ENCODE measurements around the gene F7.
"Not testable (repeated sequence)": the region's sequence is repeated elsewhere in the genome, so short reads cannot be mapped to it uniquely, and the experiment has no call there.

Gene F7

DNA sequence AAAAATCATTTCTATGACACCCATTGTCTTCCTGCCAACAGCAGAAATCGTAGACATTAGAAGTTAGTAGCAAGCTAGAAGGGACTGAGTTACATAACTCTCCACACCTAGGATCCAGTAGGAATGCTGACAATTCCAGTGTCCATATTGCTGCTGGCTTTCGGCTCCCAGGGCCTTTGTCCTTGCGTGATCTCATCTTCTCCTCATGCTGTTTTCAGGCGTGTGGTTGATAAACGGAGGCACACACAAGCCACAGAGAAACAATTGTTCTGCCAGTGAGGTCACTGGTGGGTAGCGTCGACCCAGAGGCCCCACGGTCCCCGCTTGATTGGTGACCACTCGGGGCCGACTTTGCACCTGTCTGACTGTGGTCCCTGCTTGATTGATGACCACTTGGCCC lies 31.6 kb upstream of the F7 start:
- no peak for DNase-seq

DNA sequence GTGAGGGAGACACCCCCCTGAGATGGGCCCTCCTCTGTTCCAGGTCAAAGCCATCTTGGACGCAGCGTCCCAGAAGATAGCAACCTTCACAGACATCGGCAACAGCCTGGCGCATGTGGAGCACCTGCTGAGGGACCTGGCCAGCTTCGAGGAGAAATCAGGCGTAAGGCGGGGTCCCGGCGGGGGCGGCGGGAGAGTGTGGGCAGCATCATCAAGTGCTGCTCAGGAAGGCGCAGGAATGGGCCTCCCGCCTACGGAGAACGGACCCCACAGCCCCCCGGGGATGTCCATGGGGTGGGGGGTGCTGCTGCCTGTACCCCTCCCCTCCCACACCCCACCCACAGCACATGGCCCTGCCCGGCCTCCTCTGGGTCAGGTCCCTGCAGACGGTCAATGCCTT lies 31.2 kb upstream of the F7 start:
- no peak for DNase-seq

DNA sequence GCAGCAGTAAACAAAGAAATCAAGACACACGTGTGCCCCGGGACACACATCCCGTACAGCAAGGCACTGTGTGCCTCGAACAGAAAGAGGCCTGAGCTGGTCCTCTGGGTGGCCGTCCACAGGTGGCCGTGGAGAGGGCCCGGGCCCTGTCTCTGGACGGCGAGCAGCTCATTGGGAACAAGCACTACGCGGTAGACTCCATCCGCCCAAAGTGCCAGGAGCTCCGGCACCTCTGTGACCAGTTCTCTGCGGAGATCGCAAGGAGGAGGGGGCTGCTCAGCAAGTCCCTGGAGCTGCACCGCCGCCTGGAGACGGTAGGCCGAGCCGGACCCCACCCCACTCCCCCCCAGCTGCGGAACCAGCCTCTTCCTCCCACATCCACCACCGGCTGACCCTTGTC lies 30.7 kb upstream of the F7 start:
- no peak for DNase-seq

DNA sequence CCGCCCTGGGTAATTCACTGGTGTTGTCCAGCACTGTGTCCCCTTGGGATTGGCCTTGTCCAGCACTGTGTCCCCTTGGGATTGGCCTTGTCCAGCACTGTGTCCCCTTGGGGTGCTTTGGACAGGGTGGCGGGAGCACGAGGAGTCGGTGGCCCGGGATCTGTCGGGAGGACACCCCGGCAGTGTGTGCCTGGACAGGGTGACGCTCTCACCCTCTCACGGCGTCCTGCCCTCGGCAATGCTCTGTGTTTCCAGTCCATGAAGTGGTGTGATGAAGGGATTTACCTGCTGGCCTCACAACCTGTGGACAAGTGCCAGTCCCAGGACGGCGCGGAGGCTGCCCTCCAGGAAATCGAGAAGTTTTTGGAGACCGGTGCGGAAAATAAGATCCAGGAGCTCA lies 29.9 kb upstream of the F7 start:
- no peak for DNase-seq

DNA sequence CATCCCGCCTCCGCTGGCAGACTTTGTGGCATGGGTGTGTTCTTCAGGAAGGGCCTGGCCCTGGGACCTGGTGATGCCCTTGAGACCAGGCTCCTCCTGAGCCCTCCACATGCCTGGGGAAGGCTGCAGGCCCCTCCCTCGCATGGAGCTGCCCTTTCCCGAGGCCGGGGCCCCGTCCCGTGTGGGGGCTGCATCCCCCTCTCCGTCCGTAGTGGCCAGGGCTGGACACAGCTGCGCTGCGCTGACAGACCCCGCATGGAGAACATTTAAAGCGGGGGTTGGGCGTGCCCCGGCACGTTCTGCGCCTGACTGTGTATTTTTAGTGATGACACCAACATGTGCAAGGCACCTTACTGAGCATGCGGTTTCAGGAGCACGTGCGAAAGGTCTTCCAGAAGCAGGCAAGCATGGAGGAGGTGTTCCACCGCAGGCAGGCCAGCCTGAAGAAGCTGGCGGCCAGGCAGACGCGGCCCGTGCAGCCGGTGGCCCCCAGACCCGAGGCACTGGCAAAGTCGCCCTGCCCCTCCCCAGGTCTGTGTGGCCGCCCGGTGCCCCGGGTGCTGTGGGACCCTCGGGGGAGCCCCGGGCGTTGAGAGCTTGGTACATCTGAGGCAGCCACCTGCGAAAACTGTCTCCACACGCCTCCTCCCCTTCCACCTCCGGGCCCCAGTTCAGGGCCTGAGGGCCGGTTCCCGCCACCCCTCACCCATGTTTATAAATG lies 28.8 kb upstream of the F7 start:
- no peak for DNase-seq

DNA sequence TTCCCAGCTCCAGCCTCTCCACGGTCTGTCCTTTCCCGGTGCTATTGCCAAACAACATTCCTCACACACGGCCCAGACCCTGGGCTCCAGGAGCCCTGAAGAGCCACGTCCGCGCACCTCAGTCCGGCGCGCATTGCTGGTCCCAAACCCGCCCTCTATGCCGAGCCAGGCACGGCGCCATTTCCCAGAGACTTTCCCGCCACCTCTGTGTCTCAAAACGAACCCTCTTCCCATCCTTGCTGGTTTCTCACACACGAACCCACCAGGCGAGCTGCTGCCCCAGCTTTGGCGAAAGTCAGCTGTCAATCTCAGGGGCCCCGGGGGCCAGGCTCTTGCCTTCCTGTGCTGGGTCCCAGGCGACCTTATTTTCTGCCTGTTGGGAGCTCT lies 28.0 kb upstream of the F7 start:
- DNase-seq, result no peak

DNA sequence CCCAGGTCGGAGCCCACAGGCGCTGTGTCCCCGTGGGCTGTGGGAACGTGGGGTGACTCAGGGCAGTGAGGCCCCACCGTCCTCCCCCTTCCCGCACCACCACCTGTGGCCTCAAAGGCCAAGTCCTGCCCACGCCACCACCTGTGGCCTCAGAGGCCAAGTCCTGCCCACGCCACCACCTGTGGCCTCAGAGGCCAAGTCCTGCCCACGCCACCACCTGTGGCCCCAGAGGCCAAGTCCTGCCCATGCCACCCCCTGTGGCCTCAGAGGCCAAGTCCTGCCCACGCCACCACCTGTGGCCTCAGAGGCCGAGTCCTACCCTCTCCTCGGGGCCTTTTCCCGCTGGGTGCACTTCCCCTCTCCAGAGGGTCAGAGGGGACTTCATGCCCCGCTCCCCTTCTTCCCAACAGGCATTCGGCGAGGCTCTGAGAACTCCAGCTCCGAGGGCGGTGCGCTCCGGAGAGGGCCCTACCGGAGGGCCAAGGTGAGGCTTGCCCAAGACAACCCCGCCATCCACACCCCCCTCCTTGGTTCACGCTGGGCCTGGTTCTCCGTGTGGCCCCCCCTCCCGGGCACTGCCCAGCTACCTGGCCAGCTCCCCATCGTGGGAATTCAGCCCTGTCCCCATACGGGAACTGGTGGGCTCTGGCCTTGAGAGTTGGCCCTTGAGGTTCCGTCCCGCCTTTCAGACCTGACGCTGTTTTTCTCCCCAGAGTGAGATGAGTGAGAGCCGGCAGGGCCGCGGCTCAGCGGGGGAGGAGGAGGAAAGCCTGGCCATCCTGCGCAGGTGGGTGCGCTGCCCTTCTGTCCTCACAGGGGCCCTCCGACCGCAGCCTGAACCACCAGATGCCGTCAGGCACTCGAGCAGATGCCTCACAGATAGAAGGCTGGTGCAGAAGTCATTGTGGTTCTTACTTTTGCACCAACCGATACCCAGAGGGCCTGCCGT lies 27.4 kb upstream of the F7 start:
- DNase-seq, result no peak

DNA sequence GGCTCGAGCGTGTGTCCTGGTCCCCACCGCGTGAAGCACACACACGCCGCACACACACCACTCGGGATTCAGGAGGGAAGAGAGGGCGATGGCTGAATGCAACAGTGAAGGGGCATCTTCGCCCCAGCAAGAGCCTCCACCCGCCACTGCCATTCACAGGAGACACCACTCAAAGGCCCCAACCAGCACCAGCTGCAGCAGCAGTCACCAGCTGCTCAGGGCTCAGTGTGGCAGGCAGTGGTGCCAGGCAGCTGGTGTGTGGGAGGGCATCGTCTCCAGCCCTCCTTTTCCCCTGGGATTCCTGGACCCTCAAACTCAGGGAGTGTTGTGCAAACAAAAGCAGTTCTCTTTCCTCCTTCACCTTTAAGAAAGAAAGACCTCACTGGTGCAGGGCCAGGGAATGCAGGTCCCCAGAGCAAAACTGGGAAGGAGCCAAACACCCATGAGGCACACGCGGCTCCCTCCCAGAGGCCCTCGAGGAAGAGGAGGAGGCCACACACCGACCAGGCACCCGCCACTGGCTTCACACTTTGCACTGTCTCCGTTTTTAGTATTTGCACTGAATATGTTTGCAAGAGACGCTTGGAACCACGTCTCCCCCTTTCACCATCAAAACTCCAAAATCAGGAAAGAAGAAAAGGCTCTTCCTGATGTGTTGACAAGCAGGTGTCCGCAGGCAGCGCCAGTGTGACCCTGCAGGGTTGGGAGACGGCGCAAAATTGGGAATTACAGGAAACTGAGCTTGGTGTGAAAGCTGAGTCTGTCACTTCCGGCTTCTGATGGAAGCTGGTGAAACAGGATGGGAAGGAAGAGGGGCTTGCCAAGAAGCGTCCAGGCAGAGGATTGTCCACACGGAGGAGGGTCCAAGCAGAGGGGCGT lies 26.4 kb upstream of the F7 start:
- no peak for DNase-seq

DNA sequence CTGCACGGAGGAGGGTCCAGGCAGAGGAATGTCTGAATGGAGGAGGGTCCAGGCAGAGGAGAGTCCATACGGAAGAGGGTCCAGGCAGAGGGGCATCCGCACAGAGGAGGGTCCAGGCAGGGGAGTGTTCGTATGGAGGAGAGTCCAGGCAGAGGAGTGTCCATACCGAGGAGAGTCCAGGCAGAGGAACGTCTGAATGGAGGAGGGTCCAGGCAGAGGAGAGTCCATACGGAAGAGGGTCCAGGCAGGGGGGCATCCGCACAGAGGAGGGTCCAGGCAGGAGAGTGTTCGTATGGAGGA lies 25.9 kb upstream of the F7 start:
- not testable (repeated sequence) for DNase-seq

DNA sequence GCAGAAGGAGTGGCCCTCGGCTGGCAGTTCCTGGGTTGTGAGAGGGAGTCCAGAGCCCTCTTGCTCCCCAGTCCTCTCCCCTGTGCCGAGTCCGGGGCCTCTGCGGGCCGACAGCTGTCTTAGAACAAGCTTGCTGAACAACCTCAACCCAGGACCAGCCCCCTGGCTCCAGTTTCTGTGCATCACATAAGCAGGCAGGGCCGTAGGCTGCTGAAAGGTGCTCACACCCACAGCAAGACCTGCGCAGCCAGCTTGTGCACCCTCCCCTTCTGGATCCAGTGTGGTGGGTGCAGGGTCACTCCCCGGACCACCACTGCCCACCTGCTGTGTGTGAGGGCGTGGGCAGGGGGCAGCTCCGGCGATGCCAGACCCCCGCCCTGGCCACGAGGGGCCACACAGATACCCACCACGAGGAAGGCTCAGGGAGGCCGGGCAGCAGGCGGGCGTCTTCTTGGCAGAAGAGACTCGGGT lies 25.2 kb upstream of the F7 start:
- DNase-seq, result no peak

DNA sequence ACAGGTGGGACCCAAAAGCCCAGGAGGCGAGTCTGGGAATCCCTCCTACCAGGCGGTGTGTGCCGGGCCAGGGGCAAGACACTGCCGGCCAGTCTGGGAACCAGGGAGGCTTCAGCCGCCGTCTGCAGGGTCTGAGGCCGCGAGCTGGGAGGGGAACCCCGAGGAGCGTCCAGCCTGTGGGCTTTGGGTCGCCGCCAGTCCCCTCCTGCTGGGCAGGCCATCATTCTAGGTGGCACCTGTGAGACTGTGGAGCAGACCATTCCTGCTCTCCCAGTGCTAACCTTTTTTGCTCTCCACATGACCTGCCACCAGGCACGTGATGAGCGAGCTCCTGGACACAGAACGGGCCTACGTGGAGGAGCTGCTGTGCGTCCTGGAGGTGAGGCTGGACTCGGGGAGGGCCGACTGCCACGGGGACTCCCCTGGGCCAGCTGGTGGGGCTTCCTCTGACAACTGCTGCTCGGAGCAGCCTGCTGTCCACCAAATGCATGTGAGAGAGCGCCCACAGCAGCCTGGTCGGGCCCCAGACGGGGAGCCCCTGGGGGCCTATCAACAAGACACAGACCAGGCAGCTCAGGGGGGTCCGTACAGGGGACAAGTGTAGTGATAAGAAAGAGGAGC lies 24.6 kb upstream of the F7 start:
- no peak for DNase-seq

DNA sequence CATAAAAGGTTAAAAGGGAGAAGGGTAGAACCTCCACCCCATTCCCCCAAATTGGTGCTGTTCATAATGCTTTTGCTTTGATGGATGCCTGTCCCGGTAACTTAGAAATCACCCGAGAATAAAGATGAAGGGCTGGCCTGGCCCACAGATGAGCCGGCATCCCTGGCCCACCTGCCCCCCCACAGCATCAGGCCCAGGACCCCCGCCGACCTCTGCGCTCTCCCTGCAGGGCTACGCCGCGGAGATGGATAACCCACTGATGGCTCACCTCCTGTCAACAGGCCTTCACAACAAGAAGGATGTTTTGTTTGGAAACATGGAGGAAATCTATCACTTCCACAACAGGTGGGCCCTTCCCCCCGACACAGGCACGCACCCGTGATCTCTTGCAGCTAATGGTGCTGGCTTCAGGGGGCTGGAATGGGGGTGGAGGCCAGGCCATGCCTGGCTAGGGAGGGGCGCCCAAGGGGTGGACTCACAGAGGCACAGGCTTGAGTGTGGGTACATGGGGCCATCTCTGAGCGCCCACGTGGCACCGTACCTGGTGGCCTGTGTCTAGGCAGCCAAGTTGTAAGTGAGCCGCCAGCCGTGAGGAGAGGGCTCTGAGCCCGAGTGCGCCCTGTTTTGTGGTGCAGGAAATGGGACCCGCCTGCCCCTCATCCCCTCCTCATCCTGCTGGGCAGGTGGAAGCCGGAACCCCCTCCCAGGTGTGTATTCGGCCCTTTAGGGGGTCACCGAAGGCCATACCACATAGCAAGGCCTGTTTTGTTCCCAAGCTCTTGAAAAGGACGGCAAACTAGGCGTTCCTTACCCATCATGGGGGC lies 23.2 kb upstream of the F7 start:
- DNase-seq, result no peak

DNA sequence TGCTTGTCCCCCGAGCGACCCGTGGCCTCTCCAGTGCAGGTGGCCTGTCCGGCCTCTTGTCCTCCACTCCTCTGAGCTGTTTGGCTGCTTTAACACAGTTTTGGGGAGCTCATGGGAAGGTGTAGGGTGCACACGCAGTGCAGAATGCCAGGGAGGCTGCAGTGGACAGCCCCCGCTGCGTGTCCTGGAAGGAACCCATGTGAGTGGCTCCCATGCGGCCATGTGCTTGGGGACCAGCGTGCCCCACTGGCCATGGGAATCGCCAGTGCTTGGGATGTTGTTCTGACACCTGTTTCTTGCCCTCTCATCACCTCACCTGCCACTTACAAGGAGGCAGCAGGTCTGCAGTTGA lies 22.6 kb upstream of the F7 start:
- DNase-seq, result no peak

DNA sequence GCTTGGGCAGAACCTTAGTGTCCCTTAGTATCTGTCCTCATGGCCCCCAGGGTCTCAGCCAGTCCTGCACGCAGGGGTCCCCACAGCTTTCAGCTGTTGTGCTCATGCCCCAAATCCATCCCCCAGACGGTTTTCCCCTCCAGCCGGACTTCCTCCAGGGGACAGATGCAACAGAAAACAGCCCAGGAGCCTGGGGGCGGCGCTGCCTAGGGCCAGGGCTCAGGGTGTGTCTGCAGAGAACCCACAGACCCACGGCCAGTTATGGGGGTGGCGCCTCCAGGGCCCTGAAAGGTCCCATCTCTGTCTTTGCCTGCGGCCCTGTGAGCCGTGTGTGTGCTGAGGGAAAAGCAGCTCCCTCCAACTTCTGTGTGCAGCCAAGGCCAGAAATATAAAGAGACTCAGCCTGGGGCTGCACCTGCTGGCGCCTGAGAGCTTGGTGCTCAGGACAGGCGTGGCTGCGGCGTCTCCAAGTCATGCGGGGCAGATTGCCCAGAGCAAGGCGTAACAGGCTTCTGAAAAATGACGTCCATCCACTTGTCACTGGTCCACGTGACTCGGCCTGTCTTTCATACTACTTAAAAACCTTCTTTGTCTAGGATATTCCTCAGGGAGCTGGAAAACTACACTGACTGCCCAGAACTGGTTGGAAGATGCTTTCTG lies 22.1 kb upstream of the F7 start:
- DNase-seq, result no peak

DNA sequence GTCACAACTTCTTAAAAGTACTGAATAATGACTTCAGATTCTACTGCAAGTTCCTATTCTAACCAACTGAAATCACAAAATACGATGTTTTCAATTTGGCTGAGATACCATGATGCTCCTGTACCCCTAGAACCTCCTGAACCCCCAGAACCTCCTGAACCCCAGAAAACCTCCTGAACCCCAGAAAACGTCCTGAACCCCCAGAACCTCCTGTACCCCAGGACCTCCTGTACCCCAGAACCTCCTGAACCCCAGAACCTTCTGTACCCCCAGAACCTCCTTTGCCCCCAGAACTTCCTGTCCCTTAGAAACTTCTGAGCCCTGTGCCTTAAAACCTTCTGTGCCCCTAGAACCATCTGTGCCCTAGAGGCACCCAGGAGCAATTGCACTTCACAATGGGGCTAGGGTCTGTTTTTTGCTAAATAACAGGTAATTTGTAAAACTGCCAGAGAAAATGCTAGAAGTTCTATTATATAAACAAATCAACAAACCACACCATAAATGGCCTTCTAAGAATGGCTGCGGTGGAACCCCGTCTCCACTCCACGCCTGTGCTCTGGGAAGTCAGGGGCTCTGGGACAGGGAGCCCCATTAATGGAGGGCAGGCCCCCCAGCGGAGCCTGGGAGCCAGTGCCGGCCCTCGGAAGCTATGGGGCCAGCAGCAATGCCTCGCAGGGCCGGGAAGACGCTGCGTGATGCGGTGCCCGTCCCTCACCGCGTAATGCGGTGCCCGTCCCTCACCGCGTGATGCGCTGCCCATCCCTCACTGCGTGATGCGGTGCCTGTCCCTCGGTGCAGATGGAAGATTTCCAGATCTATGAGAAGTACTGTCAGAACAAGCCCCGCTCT lies 21.3 kb upstream of the F7 start:
- no peak for DNase-seq

DNA sequence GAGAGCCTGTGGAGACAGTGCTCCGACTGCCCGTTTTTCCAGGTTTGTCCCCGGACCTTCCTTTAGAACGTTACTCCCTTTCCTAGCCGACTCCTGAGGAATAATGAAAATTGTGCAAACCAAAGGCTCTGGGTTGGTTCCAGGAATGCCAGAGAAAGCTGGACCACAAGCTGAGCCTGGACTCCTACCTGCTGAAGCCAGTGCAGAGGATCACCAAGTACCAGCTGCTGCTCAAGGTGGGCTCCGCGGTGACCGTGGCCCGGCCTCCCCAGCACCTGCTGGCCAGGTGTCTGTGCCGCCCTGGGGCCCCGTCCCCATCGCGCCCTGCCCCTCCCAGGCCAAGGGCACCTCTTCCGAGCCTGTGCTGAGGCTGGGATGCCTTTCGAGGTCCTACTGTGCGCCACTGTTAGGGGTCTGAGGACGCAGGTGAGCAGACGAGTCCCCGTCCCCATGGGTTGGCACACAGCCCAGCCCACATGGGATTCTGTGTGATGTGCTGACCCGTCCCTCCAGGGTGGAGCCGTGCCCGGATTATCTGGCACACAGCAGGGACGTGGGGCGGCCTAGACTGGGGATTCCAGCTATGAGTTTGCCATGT lies 20.5 kb upstream of the F7 start:
- no peak for DNase-seq

DNA sequence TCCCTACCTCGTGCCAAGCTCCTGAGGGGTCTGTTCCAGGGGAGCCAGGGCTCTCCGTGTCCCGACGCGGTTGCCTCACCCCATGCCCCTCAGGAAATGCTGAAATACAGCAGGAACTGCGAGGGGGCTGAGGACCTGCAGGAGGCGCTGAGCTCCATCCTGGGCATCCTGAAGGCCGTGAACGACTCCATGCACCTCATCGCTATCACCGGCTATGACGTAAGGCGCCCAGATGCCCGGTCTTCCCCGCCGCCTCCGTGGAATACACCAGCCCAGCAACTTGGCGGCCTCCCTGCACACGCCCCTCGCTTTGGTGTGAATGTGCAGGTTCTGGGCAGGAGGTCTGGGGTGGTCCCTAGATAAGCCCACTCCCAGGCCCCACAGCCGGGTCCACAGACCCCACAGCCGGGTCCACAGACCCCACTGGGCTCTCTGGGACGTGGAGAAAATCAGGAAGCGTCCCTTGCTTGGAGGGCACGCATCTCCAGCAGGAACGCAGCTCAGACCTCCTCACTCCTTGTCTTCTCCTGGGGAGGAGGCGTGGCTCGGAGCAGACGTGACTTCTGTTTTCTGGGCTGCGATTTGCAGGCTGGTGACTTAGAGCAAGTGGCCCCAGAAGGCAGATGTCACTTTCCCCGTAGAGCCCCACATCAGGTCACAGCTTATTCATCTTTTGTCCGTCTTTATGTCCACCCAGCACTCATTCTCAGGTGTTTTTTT lies 19.4 kb upstream of the F7 start:
- DNase-seq, result no peak

DNA sequence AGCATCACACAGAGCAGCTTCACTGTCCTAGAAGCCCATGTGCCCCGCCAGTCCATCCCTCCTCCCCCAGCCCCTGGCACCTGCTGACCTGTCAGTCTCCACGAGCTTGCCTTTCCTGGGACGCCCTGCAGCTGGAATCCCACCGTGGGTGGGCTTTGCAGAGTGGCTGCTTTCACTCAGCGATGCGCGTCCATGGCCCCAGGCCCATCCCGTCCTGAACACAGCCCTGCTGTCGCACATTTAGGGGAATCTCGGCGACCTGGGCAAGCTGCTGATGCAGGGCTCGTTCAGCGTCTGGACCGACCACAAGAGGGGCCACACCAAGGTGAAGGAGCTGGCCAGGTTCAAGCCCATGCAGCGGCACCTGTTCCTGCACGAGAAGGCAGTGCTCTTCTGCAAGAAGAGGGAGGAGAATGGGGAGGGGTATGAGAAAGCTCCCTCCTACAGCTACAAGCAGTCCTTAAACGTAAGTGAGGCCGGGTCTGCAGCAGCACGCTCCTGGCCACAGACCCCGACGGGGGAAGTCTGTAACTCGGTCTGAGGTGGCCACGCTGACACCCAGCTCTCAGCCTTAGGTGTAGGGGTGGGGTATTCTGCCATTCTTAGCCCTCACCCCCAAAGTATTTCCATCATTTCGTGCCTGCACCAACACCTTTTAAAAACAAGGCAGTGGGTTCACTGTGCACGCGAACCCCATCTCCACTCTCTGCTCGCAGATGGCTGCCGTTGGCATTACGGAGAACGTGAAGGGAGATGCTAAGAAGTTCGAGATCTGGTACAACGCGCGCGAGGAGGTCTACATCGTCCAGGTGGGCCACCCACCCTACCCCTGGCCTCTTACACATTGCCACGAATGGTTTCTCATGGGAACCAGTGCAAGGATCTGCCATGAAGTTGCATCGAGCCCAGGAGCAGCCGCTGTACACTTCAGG lies 18.3 kb upstream of the F7 start:
- no peak for DNase-seq

Measured in activated T-cell treated with anti-CD3 and anti-CD28 coated beads for 4 hours (primary cell).